T-helper 1 cell treated with Interleukin-12 subunit alpha and Interleukin-12 subunit beta and Interleukin-4 antibody, amounts not matched to agents 30 μg/mL and 1 μg/mL, for 36 hours (primary cell): ENCODE measurements around the gene NMD3.

ENCODE experiments used
- H3K27ac Mint-ChIP-seq: one replicate; pipeline ENCODE4 v1.8.0; 2021; ENCODE audit warnings: mild to moderate bottlenecking, mixed read lengths
- H3K27me3 Mint-ChIP-seq: one replicate; pipeline ENCODE4 v1.8.0; 2021; ENCODE audit warnings: low read depth, mixed read lengths
- H3K36me3 Mint-ChIP-seq: one replicate; pipeline ENCODE4 v1.8.0; 2021; ENCODE audit warnings: low read depth, mixed read lengths
- H3K4me1 Mint-ChIP-seq: one replicate; pipeline ENCODE4 v1.8.0; 2021; ENCODE audit warnings: low read depth, mixed read lengths
- H3K4me3 Mint-ChIP-seq: one replicate; pipeline ENCODE4 v1.8.0; 2021; ENCODE audit warnings: mild to moderate bottlenecking, moderate library complexity, mixed read lengths
- H3K9me3 Mint-ChIP-seq: one replicate; pipeline ENCODE4 v1.8.0; 2021; ENCODE audit warnings: mixed read lengths

The NMD3 gene

DNA sequence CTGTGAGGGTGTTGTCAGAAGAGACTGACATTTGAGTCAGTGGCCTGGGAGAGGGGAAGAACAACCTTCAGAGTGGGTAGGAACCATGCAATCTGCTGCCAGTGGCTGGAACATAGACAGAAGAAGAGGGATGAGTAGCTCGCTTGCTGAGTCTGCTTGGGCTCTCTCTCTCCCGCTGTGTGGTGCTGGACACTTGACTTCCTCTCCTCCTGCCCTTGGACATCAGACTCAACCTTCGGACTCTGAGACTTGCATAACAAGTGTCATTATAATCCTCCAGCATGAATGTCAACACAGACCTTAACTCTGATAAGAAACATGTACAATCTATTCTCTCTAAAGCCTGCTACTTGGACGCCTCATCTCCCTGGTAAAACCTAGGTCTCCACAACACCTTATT lies 5.9 kb upstream of the NMD3 start:
- H3K27ac Mint-ChIP-seq, result no peak overlapping the region
- peaks cover 3% of the 10 kb centered on the region for H3K4me1 Mint-ChIP-seq
- H3K4me3 Mint-ChIP-seq, result no peak overlapping the region
- H3K27me3 Mint-ChIP-seq, result peaks cover 33% of the 10 kb centered on the region
- no peaks in the 10 kb centered on the region for H3K36me3 Mint-ChIP-seq
- H3K9me3 Mint-ChIP-seq, result no peaks in the 10 kb centered on the region

DNA sequence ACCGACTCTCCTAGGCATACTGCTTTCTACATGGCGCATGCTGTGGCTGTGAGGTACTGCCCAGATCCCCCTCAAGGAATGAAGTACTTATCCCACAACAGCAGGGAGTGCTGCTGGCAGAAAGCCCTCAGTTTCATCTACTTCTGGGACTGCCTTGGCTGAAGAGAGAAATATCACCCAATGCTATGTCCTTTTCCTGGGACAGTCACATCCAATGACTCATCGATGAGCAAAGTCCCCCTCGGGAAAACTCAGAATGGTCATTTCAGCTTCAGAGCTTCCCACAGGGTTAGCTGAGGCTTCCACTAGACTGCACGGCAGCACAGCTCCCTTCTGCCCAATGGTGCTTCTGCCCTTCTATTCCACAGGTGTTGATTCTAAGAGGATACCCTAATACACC lies 3.6 kb upstream of the NMD3 start:
- peaks cover 28% of the 10 kb centered on the region for H3K27me3 Mint-ChIP-seq

DNA sequence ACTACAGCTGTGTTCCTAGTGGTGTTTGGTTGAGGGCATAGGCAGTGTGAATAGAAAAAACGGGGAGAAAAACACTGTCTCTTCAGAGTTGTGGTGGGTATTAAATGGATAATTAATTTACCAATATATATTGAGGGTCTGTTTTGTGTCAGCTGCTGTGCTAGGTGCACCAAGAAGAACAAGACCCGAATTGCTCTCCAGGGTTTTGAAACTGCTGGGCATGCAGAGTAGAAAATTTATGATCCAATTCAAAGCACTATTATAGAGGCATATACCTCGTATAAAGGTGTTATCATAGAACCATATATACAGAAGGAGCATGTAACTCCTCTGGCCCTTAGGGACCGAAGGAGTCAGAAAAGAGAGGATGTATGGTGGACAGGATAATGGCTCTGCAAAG lies 1.6 kb upstream of the NMD3 start:
- H3K27me3 Mint-ChIP-seq, result peaks cover 25% of the 10 kb centered on the region
- peaks cover 23% of the 10 kb centered on the region for H3K4me1 Mint-ChIP-seq
- peak overlapping the region; percentile 53 for H3K4me3 Mint-ChIP-seq
- H3K27ac Mint-ChIP-seq, result no peak overlapping the region
- H3K36me3 Mint-ChIP-seq, result peaks cover 2% of the 10 kb centered on the region
- H3K9me3 Mint-ChIP-seq, result no peaks in the 10 kb centered on the region

More for the DNA sequence above, 3.6 kb upstream of the NMD3 start:
- H3K9me3 Mint-ChIP-seq, result no peaks in the 10 kb centered on the region
- no peaks in the 10 kb centered on the region for H3K36me3 Mint-ChIP-seq
- H3K4me3 Mint-ChIP-seq, result no peak overlapping the region
- peaks cover 10% of the 10 kb centered on the region for H3K4me1 Mint-ChIP-seq
- no peak overlapping the region for H3K27ac Mint-ChIP-seq

DNA sequence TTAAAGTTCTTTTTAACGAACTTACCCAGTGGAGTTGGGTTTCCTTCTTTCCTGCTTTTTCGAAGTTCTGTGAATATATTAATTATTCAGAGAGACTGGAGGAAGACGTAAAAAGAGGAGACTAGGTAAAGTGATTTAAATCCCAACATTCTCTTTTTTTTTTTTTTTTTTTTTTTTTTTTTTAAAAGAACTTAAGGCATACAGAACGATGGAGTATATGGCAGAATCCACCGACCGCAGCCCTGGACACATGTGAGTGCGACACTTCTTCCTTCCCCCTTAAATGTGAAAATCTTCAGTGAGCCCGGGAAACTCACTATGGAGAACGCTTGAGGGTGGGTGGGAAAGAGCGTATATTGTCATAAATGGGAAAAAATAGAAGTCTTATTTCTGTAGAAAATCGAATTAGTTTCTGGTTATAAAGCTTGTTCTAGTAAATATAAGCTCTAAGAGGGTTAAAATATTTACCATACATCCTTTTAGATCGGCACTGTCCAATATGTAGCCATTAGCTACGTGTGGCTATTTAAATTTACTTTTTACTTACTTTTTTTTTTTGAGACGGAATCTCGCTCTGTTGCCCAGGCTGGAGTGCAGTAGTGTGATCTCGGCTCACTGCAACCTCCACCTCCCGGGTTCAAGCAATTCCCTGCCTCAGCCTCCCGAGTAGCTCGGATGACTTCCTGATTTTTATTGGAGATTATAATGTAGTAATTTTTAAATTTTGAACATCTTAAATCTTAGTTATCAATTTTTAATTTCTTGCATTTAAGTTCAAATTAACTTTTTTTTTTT lies 892 bp downstream of the NMD3 start:
- Mint-ChIP-seq H3K27me3 (peaks cover 6% of the 10 kb centered on the region), H3K36me3 (peaks cover 8% of the 10 kb centered on the region), H3K9me3 (no peaks in the 10 kb centered on the region), H3K4me3 (peak overlapping the region; percentile 91), H3K4me1 (peaks cover 27% of the 10 kb centered on the region), H3K27ac (peak overlapping the region; percentile 84)

DNA sequence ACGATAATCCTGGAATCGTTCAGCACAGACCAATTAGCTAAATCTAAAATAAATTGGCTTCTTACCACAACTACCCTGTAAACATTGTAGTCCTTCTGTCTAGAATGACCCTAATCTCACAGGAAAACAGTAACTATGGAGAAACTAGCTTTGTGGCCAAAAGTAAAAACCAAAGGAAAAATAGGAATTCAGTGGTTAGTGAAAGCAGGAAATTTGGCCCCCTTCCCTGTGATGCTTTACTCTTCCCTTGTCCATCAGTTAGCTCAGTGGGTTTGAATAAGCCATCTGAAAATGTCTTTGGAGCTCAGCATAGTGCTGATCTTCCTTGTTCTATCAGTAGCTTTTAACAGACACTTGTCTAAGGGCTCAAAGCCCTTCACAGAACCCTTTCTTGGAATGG lies 1.6 kb downstream of the NMD3 start:
- no peak overlapping the region for H3K27ac Mint-ChIP-seq

DNA sequence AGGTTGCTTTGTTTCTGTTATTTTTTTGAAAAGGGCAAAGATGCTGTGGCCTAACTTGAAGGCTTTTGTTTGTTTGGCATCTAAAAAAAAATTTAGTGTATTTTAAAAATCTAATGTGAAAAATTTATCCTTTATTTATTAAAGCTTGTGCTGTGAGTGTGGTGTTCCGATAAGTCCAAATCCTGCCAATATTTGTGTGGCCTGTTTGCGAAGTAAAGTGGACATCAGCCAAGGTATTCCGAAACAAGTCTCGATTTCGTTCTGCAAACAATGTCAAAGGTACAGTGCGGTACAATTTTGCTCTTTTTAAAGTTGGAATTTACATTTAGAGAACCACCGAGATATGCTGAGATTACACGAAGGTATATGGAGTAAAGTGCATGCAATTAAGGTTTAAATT lies 3.7 kb downstream of the NMD3 start:
- no peak overlapping the region for H3K4me3 Mint-ChIP-seq
- H3K36me3 Mint-ChIP-seq, result peaks cover 10% of the 10 kb centered on the region
- no peaks in the 10 kb centered on the region for H3K9me3 Mint-ChIP-seq
- no peak overlapping the region for H3K27ac Mint-ChIP-seq
- peaks cover 25% of the 10 kb centered on the region for H3K4me1 Mint-ChIP-seq
- no peaks in the 10 kb centered on the region for H3K27me3 Mint-ChIP-seq

More for the DNA sequence above, 1.6 kb downstream of the NMD3 start:
- no peaks in the 10 kb centered on the region for H3K9me3 Mint-ChIP-seq
- peak overlapping the region; percentile 91 for H3K4me3 Mint-ChIP-seq
- H3K4me1 Mint-ChIP-seq, result peaks cover 27% of the 10 kb centered on the region
- no peaks in the 10 kb centered on the region for H3K27me3 Mint-ChIP-seq
- H3K36me3 Mint-ChIP-seq, result peaks cover 10% of the 10 kb centered on the region

DNA sequence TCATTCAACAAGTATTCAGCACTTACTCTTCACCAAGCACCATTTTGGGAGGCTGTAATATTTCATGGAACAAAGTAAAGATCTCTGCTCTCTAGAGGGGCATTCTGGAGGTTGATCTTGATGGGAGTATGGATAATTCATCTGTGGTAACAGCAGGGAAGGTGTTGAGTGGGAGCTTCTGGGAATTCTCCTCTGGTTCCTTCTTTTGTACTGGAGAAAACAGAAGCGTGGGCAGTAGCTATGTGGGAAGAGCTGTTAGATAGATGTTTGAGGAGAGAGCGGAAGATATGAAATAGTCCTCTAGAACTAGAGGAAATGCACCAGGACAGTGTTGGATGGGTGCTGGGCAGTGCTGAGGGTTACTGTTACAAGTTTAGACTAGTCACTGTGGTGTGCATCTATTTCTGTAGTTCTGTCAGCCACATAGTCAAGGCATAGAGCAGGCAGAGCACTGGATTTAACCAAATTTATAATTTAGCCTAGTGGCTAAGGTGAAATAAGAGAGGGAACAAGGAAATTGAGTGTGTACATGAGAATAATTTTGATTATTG lies 9.6 kb downstream of the NMD3 start:
- Mint-ChIP-seq H3K4me3 (no peak overlapping the region), H3K9me3 (no peaks in the 10 kb centered on the region), H3K4me1 (no peaks in the 10 kb centered on the region), H3K27me3 (no peaks in the 10 kb centered on the region), H3K27ac (no peak overlapping the region), H3K36me3 (peaks cover 16% of the 10 kb centered on the region)

DNA sequence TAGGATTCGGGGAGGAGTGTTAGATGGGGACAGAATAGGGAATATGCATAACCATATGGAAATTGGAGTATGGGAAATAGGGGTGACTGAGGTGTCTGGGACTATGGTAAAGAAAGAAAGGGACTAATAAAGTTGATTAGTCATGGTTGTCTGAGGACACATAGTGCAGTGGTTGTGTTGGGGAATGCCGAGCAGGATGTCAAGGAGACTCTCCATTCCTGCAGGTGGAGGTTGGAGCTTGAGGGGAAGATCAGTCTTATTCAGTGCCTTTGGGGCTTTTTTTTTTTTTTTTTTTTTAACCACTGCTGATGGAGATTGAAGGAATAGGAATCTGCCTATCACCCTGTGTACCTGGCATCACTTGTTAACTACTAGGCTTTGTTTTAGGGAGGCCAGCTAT lies 10.8 kb downstream of the NMD3 start:
- Mint-ChIP-seq H3K9me3 (no peaks in the 10 kb centered on the region), H3K4me1 (no peaks in the 10 kb centered on the region), H3K4me3 (no peak overlapping the region), H3K36me3 (peaks cover 24% of the 10 kb centered on the region), H3K27ac (no peak overlapping the region), H3K27me3 (no peaks in the 10 kb centered on the region)

DNA sequence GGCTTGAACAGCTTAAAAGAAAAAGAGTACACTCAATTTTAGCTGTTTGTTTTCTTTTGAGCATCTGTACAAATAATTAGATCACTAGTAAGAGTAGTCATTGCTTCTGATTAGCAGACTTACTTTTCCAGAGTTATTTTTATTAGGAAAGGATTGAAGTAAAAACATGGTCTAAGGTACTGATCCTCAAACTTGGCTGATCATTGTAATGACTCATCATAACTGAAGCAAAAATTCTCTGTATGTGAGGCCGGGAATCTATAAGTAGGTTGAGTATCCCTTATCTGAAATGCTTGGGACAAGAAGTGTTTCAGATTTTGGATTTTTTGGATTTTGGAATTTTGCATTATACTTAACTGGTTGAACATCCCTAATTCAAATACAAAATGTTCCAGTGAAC lies 12.4 kb downstream of the NMD3 start:
- Mint-ChIP-seq H3K4me3 (no peak overlapping the region), H3K9me3 (no peaks in the 10 kb centered on the region), H3K27ac (no peak overlapping the region), H3K4me1 (no peaks in the 10 kb centered on the region), H3K27me3 (no peaks in the 10 kb centered on the region), H3K36me3 (peaks cover 30% of the 10 kb centered on the region)

DNA sequence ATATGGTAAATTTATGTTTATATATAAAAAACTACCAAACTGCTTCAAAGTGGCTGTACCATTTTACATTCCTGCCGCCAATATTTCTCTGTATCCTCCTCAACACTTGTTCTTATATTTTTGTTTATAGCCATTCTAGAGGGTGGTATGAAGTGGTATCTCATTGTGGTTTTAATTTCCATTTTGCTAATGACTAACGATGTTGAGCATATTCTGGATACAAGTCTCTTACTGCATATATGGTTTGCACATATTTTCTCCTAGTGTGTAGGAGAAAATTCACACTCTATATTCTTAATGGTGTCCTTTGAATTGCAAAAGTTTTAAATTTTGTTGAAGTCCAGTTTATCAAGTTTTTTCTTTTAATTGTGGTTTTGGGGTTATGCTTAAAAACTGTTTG lies 15.1 kb downstream of the NMD3 start:
- Mint-ChIP-seq H3K27ac (no peak overlapping the region), H3K27me3 (no peaks in the 10 kb centered on the region), H3K9me3 (no peaks in the 10 kb centered on the region)

DNA sequence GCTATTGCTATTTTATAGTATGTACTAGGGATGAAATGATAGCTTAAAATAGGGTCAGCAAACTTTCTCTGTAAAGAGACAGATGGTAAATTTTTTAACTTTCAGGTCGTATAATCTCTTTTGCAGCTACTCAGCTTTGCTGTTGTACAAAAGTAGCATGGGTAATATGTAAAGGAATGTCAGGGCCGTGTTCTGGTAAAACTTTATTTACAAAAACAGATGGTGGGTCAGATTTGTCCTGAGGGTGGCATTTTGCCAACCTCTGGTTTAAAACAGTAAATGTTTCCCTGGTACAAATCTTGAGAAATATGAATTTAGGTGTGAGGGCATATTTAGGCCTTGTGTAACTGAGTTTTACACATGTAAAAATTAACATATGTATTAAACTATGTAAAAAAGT lies 18.6 kb downstream of the NMD3 start:
- H3K4me1 Mint-ChIP-seq, result no peaks in the 10 kb centered on the region
- H3K27ac Mint-ChIP-seq, result no peak overlapping the region
- H3K4me3 Mint-ChIP-seq, result no peak overlapping the region
- no peaks in the 10 kb centered on the region for H3K27me3 Mint-ChIP-seq
- peaks cover 31% of the 10 kb centered on the region for H3K36me3 Mint-ChIP-seq
- no peaks in the 10 kb centered on the region for H3K9me3 Mint-ChIP-seq

More for the DNA sequence above, 15.1 kb downstream of the NMD3 start:
- H3K36me3 Mint-ChIP-seq, result peaks cover 34% of the 10 kb centered on the region
- no peaks in the 10 kb centered on the region for H3K4me1 Mint-ChIP-seq
- H3K4me3 Mint-ChIP-seq, result no peak overlapping the region

DNA sequence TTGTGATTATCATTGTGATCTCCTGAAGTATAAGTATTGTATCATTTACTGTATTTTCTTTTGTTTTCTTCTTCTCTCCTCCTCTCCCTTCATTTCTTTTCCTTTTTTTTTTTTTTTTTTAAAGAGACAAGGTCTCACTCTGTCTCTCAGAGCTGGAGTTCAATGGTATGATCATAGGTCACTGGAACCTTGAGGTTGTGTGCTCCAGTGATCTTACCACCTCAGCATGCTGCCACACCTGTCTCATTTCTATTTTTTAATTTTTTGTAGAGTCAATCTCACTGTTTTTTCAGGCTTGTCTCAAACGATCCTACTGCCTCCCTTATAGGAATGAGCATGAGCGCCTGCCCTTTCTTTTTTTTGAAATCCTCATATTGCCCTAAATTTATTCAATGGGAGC lies 23.4 kb downstream of the NMD3 start:
- Mint-ChIP-seq H3K27ac (no peak overlapping the region), H3K27me3 (no peaks in the 10 kb centered on the region), H3K9me3 (no peaks in the 10 kb centered on the region), H3K4me3 (no peak overlapping the region), H3K36me3 (peaks cover 18% of the 10 kb centered on the region), H3K4me1 (no peaks in the 10 kb centered on the region)

DNA sequence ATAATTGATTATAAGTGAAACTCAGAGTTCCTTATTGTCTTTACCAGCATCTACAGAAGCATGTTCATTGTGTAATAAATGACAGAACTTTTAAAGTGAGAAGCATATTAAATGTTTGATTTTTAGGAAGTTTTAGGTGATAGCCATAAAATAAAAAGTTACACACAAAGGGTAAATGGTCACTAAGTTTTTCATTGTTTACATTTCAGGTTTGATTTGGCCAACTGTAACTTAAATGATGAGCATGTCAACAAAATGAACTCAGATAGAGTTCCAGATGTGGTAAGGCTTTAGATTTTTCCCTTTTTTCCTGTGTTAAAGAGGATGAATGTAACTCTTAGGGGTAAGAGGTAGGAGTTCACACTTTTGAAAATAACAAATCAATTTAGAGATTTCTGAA lies 25.9 kb downstream of the NMD3 start:
- peaks cover 28% of the 10 kb centered on the region for H3K36me3 Mint-ChIP-seq
- no peaks in the 10 kb centered on the region for H3K9me3 Mint-ChIP-seq
- no peaks in the 10 kb centered on the region for H3K27me3 Mint-ChIP-seq
- H3K4me3 Mint-ChIP-seq, result no peak overlapping the region
- H3K27ac Mint-ChIP-seq, result no peak overlapping the region
- H3K4me1 Mint-ChIP-seq, result no peaks in the 10 kb centered on the region

DNA sequence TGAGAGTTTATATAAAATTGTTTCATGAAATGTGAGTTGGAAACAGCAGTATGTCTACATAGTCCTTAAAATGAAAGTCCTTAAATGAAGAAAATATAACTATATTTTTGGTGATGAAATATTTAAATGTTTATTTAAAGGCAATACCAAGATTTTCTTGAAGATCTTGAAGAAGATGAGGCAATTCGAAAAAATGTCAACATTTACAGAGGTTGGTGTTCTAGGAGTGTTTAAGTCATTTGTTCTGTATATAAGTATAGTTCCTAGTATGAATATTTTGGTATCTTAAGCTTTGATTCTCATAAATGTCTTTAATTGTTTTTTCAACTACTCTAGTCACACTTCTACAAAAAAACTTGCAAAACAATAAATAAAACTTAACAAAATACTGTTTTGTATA lies 29.0 kb downstream of the NMD3 start:
- Mint-ChIP-seq H3K4me3 (no peak overlapping the region), H3K36me3 (peaks cover 37% of the 10 kb centered on the region)

DNA sequence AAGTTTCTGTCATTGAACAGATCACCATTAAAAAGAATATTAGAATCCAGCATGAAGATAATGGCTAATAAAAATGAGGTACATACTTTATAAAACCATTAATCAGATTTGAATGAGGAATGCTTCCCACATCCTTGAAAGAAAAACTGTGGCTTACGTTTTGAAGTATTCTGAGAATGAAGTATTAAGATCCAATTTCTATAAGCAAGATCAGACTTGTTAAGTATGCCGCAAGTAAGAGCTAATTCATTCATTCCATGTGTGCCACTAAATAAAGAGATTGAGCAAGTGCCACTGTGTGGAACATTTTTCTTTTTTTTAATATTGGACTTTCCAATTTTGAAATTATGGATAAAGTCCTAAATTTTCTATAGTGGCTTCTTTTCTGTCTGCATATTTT lies 30.6 kb downstream of the NMD3 start:
- Mint-ChIP-seq H3K9me3 (no peaks in the 10 kb centered on the region), H3K4me3 (no peak overlapping the region), H3K4me1 (no peaks in the 10 kb centered on the region), H3K36me3 (peaks cover 43% of the 10 kb centered on the region), H3K27ac (no peak overlapping the region), H3K27me3 (no peaks in the 10 kb centered on the region)

More for the DNA sequence above, 29.0 kb downstream of the NMD3 start:
- Mint-ChIP-seq H3K9me3 (no peaks in the 10 kb centered on the region), H3K27ac (no peak overlapping the region), H3K27me3 (no peaks in the 10 kb centered on the region), H3K4me1 (no peaks in the 10 kb centered on the region)
